Parietal lobe (tissue), 2 donors: ENCODE results near the gene EXOC7. TPM values are rescaled to one million over a fixed set of nuclear protein-coding genes. Genes with fewer than 3 reads are reported as not detected.

Source experiments
- small RNA-seq: library from RNA; depleted of rRNA; stranded (forward); fragments of <200 nt; gene quantifications from one replicate; pipeline ENCODE3, GENCODE V24; 2014; ENCODE audit warnings: low replicate concordance
- total RNA-seq: library from RNA; depleted of rRNA; stranded (reverse); fragments of >200 nt; gene quantifications from one replicate; pipeline ENCODE4 v1.2.3, GENCODE V29; 2014

EXOC7 gene, protein sequence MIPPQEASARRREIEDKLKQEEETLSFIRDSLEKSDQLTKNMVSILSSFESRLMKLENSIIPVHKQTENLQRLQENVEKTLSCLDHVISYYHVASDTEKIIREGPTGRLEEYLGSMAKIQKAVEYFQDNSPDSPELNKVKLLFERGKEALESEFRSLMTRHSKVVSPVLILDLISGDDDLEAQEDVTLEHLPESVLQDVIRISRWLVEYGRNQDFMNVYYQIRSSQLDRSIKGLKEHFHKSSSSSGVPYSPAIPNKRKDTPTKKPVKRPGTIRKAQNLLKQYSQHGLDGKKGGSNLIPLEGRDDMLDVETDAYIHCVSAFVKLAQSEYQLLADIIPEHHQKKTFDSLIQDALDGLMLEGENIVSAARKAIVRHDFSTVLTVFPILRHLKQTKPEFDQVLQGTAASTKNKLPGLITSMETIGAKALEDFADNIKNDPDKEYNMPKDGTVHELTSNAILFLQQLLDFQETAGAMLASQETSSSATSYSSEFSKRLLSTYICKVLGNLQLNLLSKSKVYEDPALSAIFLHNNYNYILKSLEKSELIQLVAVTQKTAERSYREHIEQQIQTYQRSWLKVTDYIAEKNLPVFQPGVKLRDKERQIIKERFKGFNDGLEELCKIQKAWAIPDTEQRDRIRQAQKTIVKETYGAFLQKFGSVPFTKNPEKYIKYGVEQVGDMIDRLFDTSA
- 193 TPM for total RNA-seq

DNA sequence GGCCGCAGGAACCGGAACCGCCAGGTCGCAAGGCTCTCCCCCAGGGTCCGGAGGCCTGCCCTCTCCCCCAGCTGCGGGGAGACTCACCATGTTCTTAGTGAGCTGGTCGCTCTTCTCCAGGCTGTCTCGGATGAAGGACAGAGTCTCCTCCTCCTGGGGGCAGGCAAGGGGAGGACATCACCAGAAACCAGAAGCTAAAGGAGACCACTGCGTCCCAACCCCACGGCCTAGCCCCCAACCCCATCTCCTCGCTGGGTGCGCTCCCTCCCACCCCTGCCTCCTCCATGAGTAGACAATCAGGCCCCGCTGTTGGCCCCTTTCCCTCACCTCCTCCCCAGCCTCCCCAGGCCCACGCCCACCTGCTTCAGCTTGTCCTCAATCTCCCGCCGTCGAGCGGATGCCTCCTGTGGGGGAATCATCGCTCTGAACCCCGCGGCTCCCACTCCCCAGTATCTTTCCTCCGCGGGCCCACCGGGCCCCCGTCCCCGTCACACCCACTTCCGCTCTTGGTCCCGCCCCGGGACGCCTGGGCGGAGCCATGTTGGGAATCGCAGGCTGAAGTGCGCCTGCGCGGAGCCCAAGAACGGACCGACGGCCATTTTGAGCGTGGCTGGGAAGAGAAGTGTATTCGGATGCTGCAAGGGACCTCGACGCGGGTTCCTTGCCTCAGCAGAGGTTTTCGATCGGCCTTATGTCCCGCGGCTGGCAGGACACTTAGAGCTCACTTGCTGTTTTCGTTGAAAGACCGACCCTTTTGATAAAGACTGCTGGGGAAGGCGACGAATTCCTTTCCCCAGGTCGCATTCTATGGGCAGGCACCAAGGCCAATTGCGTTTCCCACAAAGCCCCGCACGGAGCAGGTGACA, at the start of gene EXOC7:
Gene EXOC7 (minus strand): TSS at position 514 of the 866 bp plus-strand sequence. CDS start 95 bp downstream, at position 419.

DNA sequence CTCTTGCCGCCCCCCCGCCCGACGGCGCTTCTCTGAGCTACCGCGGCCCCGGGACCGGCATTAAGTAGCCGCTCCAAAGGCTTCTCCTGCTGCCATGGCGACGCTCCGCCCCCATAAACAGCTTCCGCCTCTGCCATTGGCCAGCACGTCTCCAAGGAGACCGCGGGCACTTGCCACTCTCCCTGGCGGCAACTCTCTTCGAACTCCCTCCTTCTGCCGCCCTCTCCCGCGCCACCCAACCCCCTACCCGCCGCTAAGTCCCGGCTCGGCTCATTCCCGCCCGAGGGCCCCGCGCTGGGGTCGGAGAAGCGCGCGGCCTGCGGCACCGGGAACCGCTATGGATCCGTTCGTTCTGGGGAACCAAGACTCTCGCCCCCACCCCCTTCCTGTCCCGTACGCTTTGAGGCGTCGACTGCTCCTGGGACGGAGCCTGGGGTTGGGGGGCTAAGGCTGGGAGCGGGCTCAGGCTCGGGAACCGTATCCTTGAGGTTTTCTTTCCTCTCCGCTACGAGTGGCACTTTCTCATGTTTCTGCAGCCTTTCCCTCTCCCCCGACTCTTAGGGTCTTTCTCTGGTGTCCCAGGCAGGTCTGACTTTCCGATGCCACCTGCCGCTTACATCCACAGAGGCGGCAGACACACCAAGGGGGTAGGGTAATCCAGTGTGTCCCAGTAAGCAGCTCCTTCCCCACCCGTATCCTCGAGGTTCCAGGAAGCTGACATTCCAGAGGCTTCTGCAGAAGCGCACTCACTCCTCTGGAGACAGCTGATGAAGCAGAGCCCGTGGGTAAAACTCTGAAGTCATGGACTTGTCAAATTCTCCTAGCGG, 37.8 kb upstream of the EXOC7 start, which contains the start of gene FOXJ1:
Gene FOXJ1 (minus strand): TSS at position 34 of the 827 bp plus-strand sequence. CDS start 850 bp downstream, outside the sequence.

DNA sequence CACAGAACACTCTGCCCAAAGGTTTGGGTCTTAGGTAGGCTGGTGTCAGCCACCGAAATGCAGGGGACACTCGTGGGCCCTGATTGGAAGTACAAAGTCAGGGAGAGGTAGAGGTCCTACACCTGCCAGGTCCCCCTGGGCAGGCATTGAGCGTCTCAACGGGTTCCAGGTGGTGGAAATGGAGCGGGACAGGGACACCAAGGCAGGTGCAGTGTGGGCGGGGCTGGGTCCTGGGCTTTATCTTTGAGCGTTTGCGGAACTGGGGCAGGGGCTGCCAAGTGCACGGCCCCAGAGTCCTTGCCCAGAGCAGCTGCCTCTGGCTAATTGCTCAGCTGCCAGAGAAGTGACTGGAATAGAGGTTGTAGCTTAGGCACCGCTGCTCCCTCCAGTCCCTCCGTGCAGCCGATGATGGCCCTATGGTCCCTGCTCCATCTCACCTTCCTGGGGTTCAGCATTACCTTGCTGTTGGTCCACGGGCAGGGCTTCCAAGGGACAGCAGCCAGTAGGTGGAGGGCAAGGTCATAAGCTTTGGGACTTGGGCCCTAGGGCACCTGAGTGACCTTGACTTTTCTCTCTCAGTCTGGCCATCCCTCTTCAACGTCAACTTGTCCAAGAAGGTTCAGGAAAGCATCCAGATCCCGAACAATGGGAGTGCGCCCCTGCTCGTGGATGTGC, 24.6 kb downstream of the EXOC7 start, which contains the start of gene ZACN:
Gene ZACN (plus strand): TSS at position 323 of the 675 bp plus-strand sequence. CDS start 83 bp downstream, at position 406.

DNA sequence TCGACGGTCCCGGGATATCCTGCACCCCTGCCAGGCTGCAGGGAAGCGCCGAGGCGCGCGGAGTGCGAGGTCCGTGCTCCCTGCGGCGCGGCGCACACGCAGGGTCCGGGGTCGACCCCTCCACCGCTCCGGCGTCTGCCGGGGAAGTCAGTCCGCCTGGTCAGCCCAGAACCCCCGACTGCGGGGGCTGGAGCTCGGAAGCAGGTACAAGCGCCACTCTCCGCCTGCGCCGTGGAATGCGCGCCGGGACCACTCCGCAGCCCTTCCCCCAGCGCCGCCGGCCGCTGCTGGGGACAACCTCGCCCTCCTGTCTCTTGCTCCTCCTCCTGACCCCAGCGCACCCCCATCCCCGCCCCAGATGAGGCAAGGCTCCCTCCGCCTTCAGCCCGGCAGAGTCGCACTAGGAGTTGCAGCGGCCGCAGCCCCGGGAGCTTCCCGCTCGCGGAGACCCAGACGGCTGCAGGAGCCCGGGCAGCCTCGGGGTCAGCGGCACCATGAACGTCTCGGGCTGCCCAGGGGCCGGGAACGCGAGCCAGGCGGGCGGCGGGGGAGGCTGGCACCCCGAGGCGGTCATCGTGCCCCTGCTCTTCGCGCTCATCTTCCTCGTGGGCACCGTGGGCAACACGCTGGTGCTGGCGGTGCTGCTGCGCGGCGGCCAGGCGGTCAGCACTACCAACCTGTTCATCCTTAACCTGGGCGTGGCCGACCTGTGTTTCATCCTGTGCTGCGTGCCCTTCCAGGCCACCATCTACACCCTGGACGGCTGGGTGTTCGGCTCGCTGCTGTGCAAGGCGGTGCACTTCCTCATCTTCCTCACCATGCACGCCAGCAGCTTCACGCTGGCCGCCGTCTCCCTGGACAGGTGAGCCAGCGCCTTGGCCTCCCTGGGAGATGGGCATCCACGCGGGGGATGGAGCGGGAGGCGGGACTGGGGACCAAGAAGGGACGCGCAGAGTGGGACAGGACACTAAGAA, 28.9 kb downstream of the EXOC7 start, which contains the start of gene GALR2:
Gene GALR2 (plus strand): TSS at position 392 of the 974 bp plus-strand sequence. CDS start 103 bp downstream, at position 495.

DNA sequence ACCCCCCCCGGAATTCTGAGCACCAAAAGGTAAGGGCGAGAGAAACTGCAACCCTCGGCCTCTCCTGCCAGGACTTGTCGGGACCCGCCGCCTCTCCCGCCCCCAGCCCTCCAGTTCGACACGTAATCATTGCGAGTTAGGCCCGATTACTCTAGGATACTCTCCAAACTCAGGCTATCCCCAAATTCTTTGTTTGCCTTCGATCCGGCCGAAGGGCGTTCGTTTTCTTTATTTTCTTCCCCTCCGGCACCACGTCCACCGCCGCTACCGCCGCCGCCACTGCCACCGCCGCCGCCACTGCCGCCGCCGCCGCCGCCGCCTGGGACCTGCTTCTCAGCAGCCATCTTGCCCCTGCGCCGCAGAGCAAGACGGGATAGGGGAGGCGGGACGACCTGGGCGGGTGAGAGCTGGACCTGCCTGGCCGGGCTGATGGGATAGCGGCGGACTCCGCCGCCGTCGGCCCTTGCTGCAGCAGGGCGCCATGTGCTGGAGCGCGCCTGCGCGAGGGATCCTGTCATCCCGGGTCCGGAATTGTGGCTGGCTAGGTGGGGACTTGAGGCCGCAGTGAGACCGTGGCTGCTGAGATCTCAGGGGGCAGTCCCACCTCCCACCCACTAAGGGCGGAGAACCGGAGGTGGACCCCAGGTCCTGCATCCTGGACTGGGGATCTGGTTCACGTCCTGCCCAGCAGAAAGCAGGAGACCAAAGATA, 31.3 kb downstream of the EXOC7 start, which contains the start of gene SRP68:
Gene SRP68 (minus strand): TSS at position 370 of the 711 bp plus-strand sequence. CDS start 26 bp downstream, at position 344.

Small RNA genes within 50 kb of the gene (small RNA-seq; reads per million reads assigned to genes)
- 0.34 reads per million, percentile 18 among the genes with 10 or more reads in this experiment for gene MIR6868

Other genes starting within 250 kb of the EXOC7 start
- gene WBP2, start 248.5 kb downstream of the EXOC7 start, total RNA-seq: 51.6 TPM
- 10.3 TPM for gene TRIM47, start 225.2 kb downstream of the EXOC7 start, total RNA-seq
- 12.2 TPM for gene TRIM65, start 206.8 kb downstream of the EXOC7 start, total RNA-seq
- gene MRPL38, start 198.9 kb downstream of the EXOC7 start, total RNA-seq: 37.9 TPM
- gene FBF1, start 162.7 kb downstream of the EXOC7 start, total RNA-seq: 25.4 TPM
- 81.4 TPM for gene ACOX1, start 124.6 kb downstream of the EXOC7 start, total RNA-seq
- gene TEN1, start 124.5 kb downstream of the EXOC7 start, total RNA-seq: 13.5 TPM
- gene CDK3, start 102.9 kb downstream of the EXOC7 start, total RNA-seq: 3.1 TPM
- gene EVPL, start 76.5 kb downstream of the EXOC7 start, total RNA-seq: not detected
- gene SRP68, start 31.3 kb downstream of the EXOC7 start, total RNA-seq: 28.2 TPM
- gene GALR2, start 29.0 kb downstream of the EXOC7 start, total RNA-seq: not detected
- gene ZACN, start 24.6 kb downstream of the EXOC7 start, total RNA-seq: not detected
- 3.8 TPM for gene FOXJ1, start 37.5 kb upstream of the EXOC7 start, total RNA-seq
- 37.6 TPM for gene RNF157, start 136.7 kb upstream of the EXOC7 start, total RNA-seq
- 6.3 TPM for gene UBALD2, start 161.6 kb upstream of the EXOC7 start, total RNA-seq
- 16.6 TPM for gene QRICH2, start 204.5 kb upstream of the EXOC7 start, total RNA-seq